A549 (cell line): ENCODE data around the gene PHACTR4. TPM values are rescaled to one million over a fixed set of nuclear protein-coding genes. Genes with fewer than 3 reads are reported as not detected.

Source experiments
- ATAC-seq, 2 experiments: fragments of 200-7000 bp in 1 of 2; fragments of >200 bp in 1 of 2; cut with Nextera tagmentation in 1 of 2; cut with Tn5 transposase in 1 of 2; 3 replicates each; pipeline versions ENCODE4 v1.8.0 to v1.9.1; 2018 to 2020; ENCODE audit warnings: mild to moderate bottlenecking in 1 of 2, moderate library complexity in 1 of 2
- CTCF ChIA-PET: fragments of 300-600 bp; sonication (Branson Sonifier 250); formaldehyde crosslinking; extraction: SDS; loops from one replicate; lab custom pipeline; 2021; ENCODE audit warnings: antibody characterized with exemption, inconsistent platforms; lab: Yijun Ruan, JAX
- POLR2A ChIA-PET: fragments of 350-600 bp; formaldehyde crosslinking; extraction: SDS; loops from one replicate; lab custom pipeline; 2021; ENCODE audit warnings: antibody characterized with exemption, inconsistent platforms; lab: Yijun Ruan, JAX
- DNase-seq, 2 experiments: peaks; one replicate each; pipeline versions ENCODE4 v3.0.0 to v3.0.0-alpha.2; 2011 to 2016; ENCODE audit warnings: low read depth in 1 of 2, low spot score in 1 of 2
- FAIRE-seq: peaks from 2 replicates; lab custom pipeline; 2011; peaks lifted over from hg19 to GRCh38; lab: Jason Lieb, UNC
- H3K27ac ChIP-seq, 2 experiments: fragments of >200 bp; sonication (Bioruptor Twin); formaldehyde crosslinking; 3 replicates each; pipeline ENCODE4 v1.5.1; 2016 to 2017
- H3K4me1 ChIP-seq: fragments of >200 bp; sonication (Bioruptor Twin); formaldehyde crosslinking; 3 replicates; pipeline ENCODE4 v1.6.1; 2016
- H3K4me2 ChIP-seq: fragments of >200 bp; sonication (Bioruptor Twin); formaldehyde crosslinking; 3 replicates; pipeline ENCODE4 v1.6.1; 2016
- H3K4me3 ChIP-seq: fragments of >200 bp; sonication (Bioruptor Twin); formaldehyde crosslinking; 3 replicates; pipeline ENCODE4 v1.5.1; 2016
- H3K9me3 ChIP-seq: fragments of >200 bp; sonication (Bioruptor Twin); formaldehyde crosslinking; 3 replicates; pipeline ENCODE4 v1.6.1; 2016
- BHLHE40 ChIP-seq: IDR thresholded peaks from 2 replicates; pipeline ENCODE4 v1.6.1; 2012; ENCODE audit warnings: low read depth, low read length, inconsistent platforms
- CBX2 ChIP-seq: fragments of 200-600 bp; sonication (generic); IDR thresholded peaks from 2 replicates; pipeline ENCODE4 v1.6.1; 2016; ENCODE audit warnings: low read depth, mild to moderate bottlenecking, borderline replicate concordance
- CEBPB ChIP-seq, 2 experiments: fragments of >200 bp in 1 of 2; sonication (Bioruptor Twin) in 1 of 2; formaldehyde crosslinking in 1 of 2; IDR thresholded peaks; 2 replicates each; pipeline ENCODE4 v1.6.1; 2012 to 2016
- CHD2 ChIP-seq: fragments of 150-350 bp; IDR thresholded peaks from 2 replicates; pipeline ENCODE4 v1.6.1; 2014; ENCODE audit warnings: low read length; ENCODE audit not compliant: partially characterized antibody
- CHD4 ChIP-seq: fragments of 200-600 bp; sonication (generic); IDR thresholded peaks from 2 replicates; pipeline ENCODE4 v1.6.1; 2016; ENCODE audit warnings: antibody characterized with exemption, mild to moderate bottlenecking, borderline replicate concordance
- EP300 ChIP-seq, 2 experiments: fragments of >200 bp; sonication (Bioruptor Twin); formaldehyde crosslinking; IDR thresholded peaks; 2 replicates in 1 of 2; 3 replicates in 1 of 2; pipeline ENCODE4 v1.6.1; 2016 to 2017
- FOSL2 ChIP-seq, 2 experiments: fragments of 450-650 bp in 1 of 2; fragments of >200 bp in 1 of 2; sonication (Bioruptor Twin) in 1 of 2; formaldehyde crosslinking; IDR thresholded peaks; 2 replicates each; pipeline versions ENCODE4 v1.5.0 to v1.6.1; 2016 to 2020; ENCODE audit warnings: mild to moderate bottlenecking in 1 of 2, moderate library complexity in 1 of 2
- GATA3 ChIP-seq: IDR thresholded peaks from 2 replicates; pipeline ENCODE4 v1.6.1; 2012; ENCODE audit warnings: borderline replicate concordance
- HDAC2 ChIP-seq: fragments of 200-600 bp; sonication (generic); IDR thresholded peaks from 2 replicates; pipeline ENCODE4 v1.6.1; 2016
- HOXB5 ChIP-seq: fragments of 250-450 bp; sonication (Bioruptor Pico); IDR thresholded peaks from 2 replicates; pipeline ENCODE4 v1.5.0; 2020; ENCODE audit warnings: mild to moderate bottlenecking, moderate library complexity
- JUN ChIP-seq, 2 experiments: fragments of >200 bp; sonication (Bioruptor Twin); formaldehyde crosslinking; IDR thresholded peaks; 2 replicates in 1 of 2; 3 replicates in 1 of 2; pipeline ENCODE4 v1.6.1; 2016 to 2017
- KDM1A ChIP-seq: fragments of 200-600 bp; sonication (generic); IDR thresholded peaks from 2 replicates; pipeline ENCODE4 v1.6.1; 2016; ENCODE audit warnings: low read depth, mild to moderate bottlenecking
- KDM5A ChIP-seq: fragments of 200-600 bp; sonication (generic); IDR thresholded peaks from 2 replicates; pipeline ENCODE4 v1.6.1; 2016; ENCODE audit warnings: antibody characterized with exemption, mild to moderate bottlenecking
- MAFK ChIP-seq: fragments of 450-650 bp; IDR thresholded peaks from 2 replicates; pipeline ENCODE4 v1.6.1; 2014; ENCODE audit not compliant: partially characterized antibody
- MAZ ChIP-seq: fragments of 150-350 bp; IDR thresholded peaks from 2 replicates; pipeline ENCODE4 v1.6.1; 2014; ENCODE audit warnings: antibody characterized with exemption, low read depth, low read length, borderline replicate concordance
- NPAS2 ChIP-seq: fragments of 250-450 bp; sonication (Bioruptor Pico); IDR thresholded peaks from 2 replicates; pipeline ENCODE4 v1.8.0; 2022; ENCODE audit warnings: mild to moderate bottlenecking, moderate library complexity, borderline replicate concordance
- PHF8 ChIP-seq: fragments of 200-600 bp; sonication (generic); IDR thresholded peaks from 2 replicates; pipeline ENCODE4 v1.6.1; 2016; ENCODE audit warnings: low read depth, mild to moderate bottlenecking, antibody characterized with exemption, moderate library complexity, borderline replicate concordance
- POLR2A ChIP-seq: IDR thresholded peaks from 2 replicates; pipeline ENCODE4 v1.6.1; 2012; ENCODE audit warnings: mild to moderate bottlenecking, low read length
- RAD21 ChIP-seq, 2 experiments: fragments of >200 bp in 1 of 2; sonication (Bioruptor Twin) in 1 of 2; formaldehyde crosslinking in 1 of 2; IDR thresholded peaks in 1 of 2; conservative IDR thresholded peaks in 1 of 2; 2 replicates in 1 of 2; 3 replicates in 1 of 2; pipeline ENCODE4 v1.6.1; 2012 to 2018; ENCODE audit warnings: inconsistent platforms in 1 of 2
- RARB ChIP-seq: fragments of 250-450 bp; sonication (Bioruptor Pico); IDR thresholded peaks from 2 replicates; pipeline ENCODE4 v1.8.0; 2021; ENCODE audit warnings: mild to moderate bottlenecking, moderate library complexity
- RCOR1 ChIP-seq: fragments of 150-350 bp; IDR thresholded peaks from 2 replicates; pipeline ENCODE4 v1.6.1; 2014; ENCODE audit warnings: antibody characterized with exemption, low read length, low read depth
- TP53 ChIP-seq: fragments of 250-450 bp; sonication (Bioruptor Pico); IDR thresholded peaks from 2 replicates; pipeline ENCODE4 v1.5.0; 2021; ENCODE audit warnings: mild to moderate bottlenecking, moderate library complexity
- ZC3H11A ChIP-seq: fragments of 450-650 bp; IDR thresholded peaks from 2 replicates; pipeline ENCODE4 v1.6.1; 2014; ENCODE audit warnings: antibody characterized with exemption, mild to moderate bottlenecking
- ZNF302 ChIP-seq: fragments of 250-450 bp; sonication (Bioruptor Pico); IDR thresholded peaks from 2 replicates; pipeline ENCODE4 v1.9.0; 2021; ENCODE audit warnings: inconsistent platforms, mild to moderate bottlenecking, moderate library complexity
- ZSCAN20 ChIP-seq: fragments of 250-450 bp; sonication (Bioruptor Pico); IDR thresholded peaks from 2 replicates; pipeline ENCODE4 v1.8.0; 2022; ENCODE audit warnings: mild to moderate bottlenecking, moderate library complexity
- WGBS: methylation state at CpG from one replicate; pipeline ENCODE4 v1.1.6; 2017; ENCODE audit errors: missing lambda C conversion rate; 5-methylcytosine and 5-hydroxymethylcytosine counted together
- polyA minus RNA-seq: library from RNA; depleted of rRNA, polyadenylated mRNA; stranded (reverse); fragments of >200 nt; gene quantifications from 2 replicates; pipeline ENCODE4 v1.2.3, GENCODE V29; 2011; rRNA and poly(A)+ RNA removed
- polyA plus RNA-seq, 4 experiments: library from polyadenylated mRNA; depleted of rRNA in 3 of 4; stranded (reverse); fragments of >200 nt; fragmentation: RNase III in 1 of 4; extraction: RNeasy Plus Mini Kit Qiagen cat#74134 plus additional on column Dnase treatment in 1 of 4; gene quantifications; 2 replicates in 3 of 4; 3 replicates in 1 of 4; pipeline ENCODE4 v1.2.3, GENCODE V29; 2011 to 2017
- TF ChIP-seq, protein P1 (sequence below): IDR thresholded peaks from 2 replicates; pipeline ENCODE4 v1.6.1; 2012; ENCODE audit warnings: low read depth, borderline replicate concordance
- TF ChIP-seq, protein P2 (sequence below): IDR thresholded peaks from 2 replicates; pipeline ENCODE4 v1.6.1; 2012
- TF ChIP-seq, protein P3 (sequence below): fragments of >200 bp; sonication (Bioruptor Twin); formaldehyde crosslinking; IDR thresholded peaks from 3 replicates; pipeline ENCODE4 v1.6.1; 2016
- TF ChIP-seq, protein P4 (sequence below): IDR thresholded peaks from 2 replicates; pipeline ENCODE4 v1.6.1; 2012

PHACTR4 gene
- polyA plus RNA-seq (2011; rRNA removed): 17.4 and 32.1 TPM in 2 replicates
- 9.3 and 10.8 TPM in 2 replicates for polyA plus RNA-seq (2012; cell fraction: cytosol; rRNA removed)
- polyA plus RNA-seq (2012; cell fraction: nucleus; rRNA removed): 7.4 and 16.4 TPM in 2 replicates
- 25.0 to 25.4 TPM (median 25.1 TPM) in 3 replicates for polyA plus RNA-seq (2017; fragmentation: RNase III; extraction: RNeasy Plus Mini Kit Qiagen cat#74134 plus additional on column Dnase treatment)
- polyA minus RNA-seq: 19.9 and 23.3 TPM in 2 replicates

DNA sequence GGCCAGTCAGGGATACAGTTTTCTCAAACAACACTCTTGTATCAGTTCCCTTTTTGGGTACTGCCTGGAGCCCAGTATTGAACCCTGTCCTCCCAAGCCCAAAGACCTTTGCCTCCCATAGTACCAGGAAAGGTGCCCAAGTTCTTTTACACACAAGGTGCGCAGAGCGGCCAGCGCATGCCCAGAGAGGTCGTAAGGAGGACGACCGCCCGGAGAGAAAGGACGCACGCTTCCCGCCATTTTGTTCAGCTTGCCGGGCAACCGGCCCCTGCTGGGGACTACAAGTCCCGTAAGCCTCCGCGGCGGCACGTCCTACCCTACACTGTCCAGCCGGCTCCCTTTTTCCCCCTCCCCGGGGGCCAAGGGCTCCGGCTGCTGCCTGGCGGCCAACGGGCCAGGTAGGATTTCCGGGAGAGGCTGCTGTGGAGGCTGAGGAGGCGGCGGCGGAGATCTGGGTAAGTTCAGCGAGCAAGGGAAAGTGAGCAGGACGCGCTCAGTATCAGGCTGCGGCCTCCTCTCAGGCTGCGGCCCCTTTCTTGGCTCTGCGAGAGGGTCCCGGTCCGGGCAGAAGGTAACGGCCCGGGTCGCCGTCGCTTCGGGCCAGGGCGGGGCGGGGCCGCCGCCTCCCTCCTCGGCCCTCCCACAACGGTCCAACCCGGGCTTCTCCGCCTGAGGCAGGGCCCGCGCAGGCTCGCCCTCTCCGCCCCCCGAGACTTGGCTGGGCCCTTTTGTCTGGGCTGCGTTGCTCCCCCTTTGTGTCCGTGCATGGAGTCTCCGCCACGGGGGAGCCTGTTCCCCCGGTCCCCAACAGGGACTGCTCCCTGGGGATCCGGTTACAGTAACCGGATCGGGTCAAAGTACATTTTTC, at the start of gene PHACTR4:
Gene PHACTR4 (plus strand): TSS at position 370 of the 868 bp plus-strand sequence. CDS start 37,708 bp downstream, outside the sequence.
- Histone ChIP-seq H3K27ac (peak within 1 kb of the TSS; percentile 96), H3K4me1 (peaks cover 39% of the 10 kb centered on the region), H3K4me2 (peak within 1 kb of the TSS; percentile 86), H3K4me3 (peak within 1 kb of the TSS; percentile 72), H3K9me3 (no peaks in the 10 kb centered on the region)
- ChIA-PET POLR2A (interaction anchor here (0.5 to 1.9 kb wide), 11 partner anchors 10 to 212 kb away, joined by 3 to 15 read pairs (median 5); partner anchors contain the start of genes MED18 and RCC1), CTCF (interaction anchor here (1.8 to 5.8 kb wide), 4 partner anchors 10 to 234 kb away, joined by 3 to 41 read pairs (median 22); no protein-coding TSS in a partner anchor)
- DNase-seq (peak; percentile 87 to 95), FAIRE-seq (no peak), ATAC-seq (peak; percentile 94 to 98)
- WGBS: 0% methylated on average over 21 of the region's 61 CpGs
- TF ChIP-seq JUN (IDR thresholded peaks at IDR 0.05) (peak in 1 of 2 experiments; percentile 73; a peak in 3 of 5 replicates), POLR2A (peak; percentile 74), RAD21 (conservative IDR thresholded peaks at IDR 0.05 in 1 of 2, IDR thresholded peaks at IDR 0.05 in 1 of 2) (no peak), CHD2 (no peak), MAFK (no peak), KDM1A (no peak), EP300 (IDR thresholded peaks at IDR 0.05) (no peak), PHF8 (peak; percentile 90), HDAC2 (no peak), MAZ (0 out of 2 replicates have a peak, but pooled peaks have one; percentile 51), CBX2 (no peak), ZC3H11A (no peak), KDM5A (no peak)
- TF ChIP-seq, protein P1, sequence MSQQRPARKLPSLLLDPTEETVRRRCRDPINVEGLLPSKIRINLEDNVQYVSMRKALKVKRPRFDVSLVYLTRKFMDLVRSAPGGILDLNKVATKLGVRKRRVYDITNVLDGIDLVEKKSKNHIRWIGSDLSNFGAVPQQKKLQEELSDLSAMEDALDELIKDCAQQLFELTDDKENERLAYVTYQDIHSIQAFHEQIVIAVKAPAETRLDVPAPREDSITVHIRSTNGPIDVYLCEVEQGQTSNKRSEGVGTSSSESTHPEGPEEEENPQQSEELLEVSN: peak; percentile 70; the same call in 1 of the 2 replicates
- TF ChIP-seq, protein P2, sequence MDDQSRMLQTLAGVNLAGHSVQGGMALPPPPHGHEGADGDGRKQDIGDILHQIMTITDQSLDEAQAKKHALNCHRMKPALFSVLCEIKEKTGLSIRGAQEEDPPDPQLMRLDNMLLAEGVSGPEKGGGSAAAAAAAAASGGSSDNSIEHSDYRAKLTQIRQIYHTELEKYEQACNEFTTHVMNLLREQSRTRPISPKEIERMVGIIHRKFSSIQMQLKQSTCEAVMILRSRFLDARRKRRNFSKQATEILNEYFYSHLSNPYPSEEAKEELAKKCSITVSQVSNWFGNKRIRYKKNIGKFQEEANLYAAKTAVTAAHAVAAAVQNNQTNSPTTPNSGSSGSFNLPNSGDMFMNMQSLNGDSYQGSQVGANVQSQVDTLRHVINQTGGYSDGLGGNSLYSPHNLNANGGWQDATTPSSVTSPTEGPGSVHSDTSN: no peak
- TF ChIP-seq, protein P3, sequence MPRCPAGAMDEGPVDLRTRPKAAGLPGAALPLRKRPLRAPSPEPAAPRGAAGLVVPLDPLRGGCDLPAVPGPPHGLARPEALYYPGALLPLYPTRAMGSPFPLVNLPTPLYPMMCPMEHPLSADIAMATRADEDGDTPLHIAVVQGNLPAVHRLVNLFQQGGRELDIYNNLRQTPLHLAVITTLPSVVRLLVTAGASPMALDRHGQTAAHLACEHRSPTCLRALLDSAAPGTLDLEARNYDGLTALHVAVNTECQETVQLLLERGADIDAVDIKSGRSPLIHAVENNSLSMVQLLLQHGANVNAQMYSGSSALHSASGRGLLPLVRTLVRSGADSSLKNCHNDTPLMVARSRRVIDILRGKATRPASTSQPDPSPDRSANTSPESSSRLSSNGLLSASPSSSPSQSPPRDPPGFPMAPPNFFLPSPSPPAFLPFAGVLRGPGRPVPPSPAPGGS: peak; percentile 73; the same call in 1 of the 3 replicates
- TF ChIP-seq, protein P4, sequence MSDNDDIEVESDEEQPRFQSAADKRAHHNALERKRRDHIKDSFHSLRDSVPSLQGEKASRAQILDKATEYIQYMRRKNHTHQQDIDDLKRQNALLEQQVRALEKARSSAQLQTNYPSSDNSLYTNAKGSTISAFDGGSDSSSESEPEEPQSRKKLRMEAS: peak; percentile 36; the same call in 1 of the 2 replicates

DNA sequence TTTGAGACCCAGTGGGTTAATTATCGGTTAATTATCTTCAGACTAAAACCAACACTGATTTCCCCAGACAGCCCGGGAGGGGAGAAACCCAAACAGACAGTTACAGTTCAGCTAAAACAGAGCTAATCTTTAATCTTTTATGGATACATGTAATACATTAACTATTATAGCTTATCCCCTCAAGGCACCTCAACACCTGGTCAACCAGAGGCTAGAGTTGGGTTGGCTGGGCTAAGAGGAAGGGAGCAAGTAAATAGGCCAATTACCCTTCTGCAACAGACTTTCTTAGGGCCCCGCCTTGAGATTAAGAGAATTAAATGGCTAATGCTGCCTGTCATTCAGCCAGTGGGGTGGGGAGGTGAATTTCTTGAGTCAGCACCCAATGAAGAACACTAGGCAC, 47.3 kb upstream of the PHACTR4 start:
- peak in 1 of 2 experiments; percentile 59 for DNase-seq
- H3K4me2 ChIP-seq: peak overlapping the region; percentile 47; the same call in 2 of the 3 replicates
- peak in 1 of 2 experiments; percentile 59; a peak in 3 of 6 replicates for ATAC-seq
- H3K4me1 ChIP-seq: peaks cover 12% of the 10 kb centered on the region
- no peaks in the 10 kb centered on the region for H3K9me3 ChIP-seq
- CTCF ChIA-PET: no interaction called here
- H3K27ac ChIP-seq: no peak overlapping the region
- WGBS: 36% methylated on average over 3 of the region's 3 CpGs
- peak; percentile 23 for TF ChIP-seq MAFK
- no peak for TF ChIP-seq RCOR1
- H3K4me3 ChIP-seq: no peak overlapping the region
- POLR2A ChIA-PET: no interaction called here
- FAIRE-seq: no peak

DNA sequence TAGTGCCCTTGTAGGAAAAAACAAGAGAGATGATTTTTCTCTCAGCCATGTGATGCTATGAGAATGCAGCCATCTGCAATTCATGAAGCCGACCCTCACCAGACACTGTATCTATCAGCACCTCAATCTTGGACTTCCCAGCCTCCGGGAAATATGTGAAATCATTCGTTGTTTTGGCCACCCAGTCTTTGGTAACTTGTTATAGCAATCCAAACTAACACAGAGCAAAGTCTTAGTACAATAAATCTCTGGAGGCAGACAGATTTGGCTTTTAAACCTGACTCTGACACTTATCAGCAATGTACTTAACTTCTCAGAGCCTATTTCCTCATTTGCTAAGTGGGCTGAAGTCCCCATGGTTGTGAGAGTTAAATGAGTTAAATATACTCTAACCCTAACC, 45.8 kb upstream of the PHACTR4 start:
- no peaks in the 10 kb centered on the region for H3K9me3 ChIP-seq
- no peak overlapping the region for H3K4me3 ChIP-seq
- 0 out of 6 replicates have a peak overlapping the region, but pooled peaks of 1 of the 2 experiments have one; percentile 33 for H3K27ac ChIP-seq
- peaks cover 16% of the 10 kb centered on the region for H3K4me1 ChIP-seq
- no peak overlapping the region for H3K4me2 ChIP-seq
- CTCF ChIA-PET: no interaction called here
- ATAC-seq (no peak), DNase-seq (no peak), FAIRE-seq (no peak)
- 29% methylated on average over 3 of the region's 3 CpGs for WGBS
- POLR2A ChIA-PET: no interaction called here
- no peak for TF ChIP-seq CEBPB (IDR thresholded peaks at IDR 0.05)
- TF ChIP-seq, protein P1: no peak
- no peak for TF ChIP-seq CHD4
- TF ChIP-seq RARB (CRISPR knock-in tag): no peak
- TF ChIP-seq GATA3: no peak
- TF ChIP-seq ZNF302: no peak
- no peak for TF ChIP-seq BHLHE40
- no peak for TF ChIP-seq FOSL2 (IDR thresholded peaks at IDR 0.05)
- no peak for TF ChIP-seq FOSL2 (CRISPR knock-in tag; IDR thresholded peaks at IDR 0.05)
- TF ChIP-seq TP53 (CRISPR knock-in tag): no peak
- TF ChIP-seq ZSCAN20 (CRISPR knock-in tag): no peak
- no peak for TF ChIP-seq NPAS2
- TF ChIP-seq HOXB5 (CRISPR knock-in tag): no peak
